GM12878 (cell line): Measurements from ENCODE around the gene PTH. TPM values are rescaled to one million over a fixed set of nuclear protein-coding genes. Genes with fewer than 3 reads are reported as not detected.

Source experiments
- ATAC-seq: fragments of 200-7000 bp; cut with Tn5 transposase; 3 replicates; pipeline ENCODE4 v1.9.1; 2020; ENCODE audit warnings: mild to moderate bottlenecking, moderate library complexity
- BruUV-seq: library from RNA; stranded (reverse); fragments of 400-500 nt; replicated peaks from 2 replicates; lab custom pipeline; 2021; lab: Mats Ljungman, UMichigan
- CTCF ChIA-PET: fragments of 300-600 bp; sonication (Branson Sonifier 250); formaldehyde crosslinking; extraction: SDS; loops from one replicate; lab custom pipeline; 2021; ENCODE audit warnings: inconsistent platforms; lab: Yijun Ruan, JAX
- POLR2A ChIA-PET: fragments of 350-600 bp; formaldehyde crosslinking; extraction: SDS; loops from one replicate; lab custom pipeline; 2021; ENCODE audit warnings: inconsistent platforms; lab: Charles Lee
- RAD21 ChIA-PET: fragments of 300-600 bp; sonication (Branson Sonifier 250); formaldehyde crosslinking; loops from one replicate; lab custom pipeline; 2023; ENCODE audit warnings: antibody characterized with exemption; ENCODE audit not compliant: unreplicated experiment; lab: Charles Lee
- SMC1A ChIA-PET: fragments of 300-600 bp; sonication (Branson Sonifier 250); formaldehyde crosslinking; loops from one replicate; lab custom pipeline; 2023; ENCODE audit not compliant: unreplicated experiment, uncharacterized antibody; lab: Charles Lee
- DNase-seq: peaks from one replicate; pipeline ENCODE4 v3.0.0-alpha.2; 2011; ENCODE audit warnings: low read depth, low spot score
- FAIRE-seq: peaks from 3 replicates; lab custom pipeline; 2011; peaks lifted over from hg19 to GRCh38; lab: Jason Lieb, UNC
- H2AFZ ChIP-seq: 2 replicates; pipeline ENCODE4 v1.6.0; 2011; ENCODE audit warnings: low read depth, low read length, control low read depth; ENCODE audit not compliant: control insufficient read depth
- H3K27ac ChIP-seq: 2 replicates; pipeline ENCODE4 v1.5.1; 2011; ENCODE audit warnings: control low read depth; ENCODE audit not compliant: control insufficient read depth, insufficient read depth
- H3K27me3 ChIP-seq, 2 experiments: replicated peaks in 1 of 2; 2 replicates each; pipeline versions ENCODE4 v1.6.0 to v1.6.1; 2011; ENCODE audit warnings: low read length in 1 of 2; ENCODE audit not compliant: control insufficient read depth in 2 of 2, insufficient read depth in 2 of 2
- H3K36me3 ChIP-seq, 2 experiments: 2 replicates each; pipeline ENCODE4 v1.5.1; 2011; ENCODE audit warnings: low read length in 1 of 2; ENCODE audit not compliant: control insufficient read depth in 2 of 2, insufficient read depth in 2 of 2
- H3K4me1 ChIP-seq: 2 replicates; pipeline ENCODE4 v1.6.1; 2011; ENCODE audit warnings: mild to moderate bottlenecking, low read length, moderate library complexity, mixed read lengths; ENCODE audit not compliant: control insufficient read depth, insufficient read depth
- H3K4me2 ChIP-seq: 2 replicates; pipeline ENCODE4 v1.6.0; 2011; ENCODE audit warnings: control low read depth; ENCODE audit not compliant: control insufficient read depth, insufficient read depth
- H3K4me3 ChIP-seq: fragments of 200-600 bp; sonication (generic); 2 replicates; pipeline ENCODE4 v1.5.1; 2016
- H3K79me2 ChIP-seq: 2 replicates; pipeline ENCODE4 v1.6.0; 2011; ENCODE audit warnings: low read length; ENCODE audit not compliant: control insufficient read depth, insufficient read depth
- H3K9ac ChIP-seq: 2 replicates; pipeline ENCODE4 v1.8.0; 2011; ENCODE audit warnings: low read length, control low read depth, mixed read lengths; ENCODE audit not compliant: control insufficient read depth, insufficient read depth
- H3K9me3 ChIP-seq: replicated peaks from 3 replicates; pipeline ENCODE4 v1.5.1; 2011; ENCODE audit warnings: mild to moderate bottlenecking, low read length; ENCODE audit not compliant: control insufficient read depth, insufficient read depth
- H4K20me1 ChIP-seq: 2 replicates; pipeline ENCODE4 v1.6.0; 2011; ENCODE audit not compliant: control insufficient read depth, insufficient read depth
- CTCF ChIP-seq, 3 experiments: IDR thresholded peaks in 2 of 3; conservative IDR thresholded peaks in 1 of 3; 2 replicates each; pipeline ENCODE4 v1.5.1; 2011; ENCODE audit warnings: low read depth in 3 of 3, low read length in 3 of 3, mild to moderate bottlenecking in 3 of 3, control low read depth in 2 of 3, moderate library complexity in 2 of 3, inconsistent platforms in 1 of 3, mixed read lengths in 1 of 3; ENCODE audit not compliant: control insufficient read depth in 2 of 3, insufficient read depth in 1 of 3; ENCODE audit errors: extremely low read depth in 1 of 3
- MTA3 ChIP-seq: IDR thresholded peaks from 2 replicates; pipeline ENCODE4 v1.6.1; 2012; ENCODE audit warnings: low read length, inconsistent platforms, borderline replicate concordance
- NFYA ChIP-seq: IDR thresholded peaks from 2 replicates; pipeline ENCODE4 v1.6.1; 2011; ENCODE audit warnings: low read depth, mild to moderate bottlenecking, low read length, improper control_type of control experiment, borderline replicate concordance
- YBX1 ChIP-seq: fragments of 450-650 bp; IDR thresholded peaks from 2 replicates; pipeline ENCODE4 v1.6.1; 2016; ENCODE audit warnings: antibody characterized with exemption
- ZNF274 ChIP-seq: IDR thresholded peaks from one replicate; pipeline ENCODE4 v1.8.0; 2011; ENCODE audit not compliant: insufficient read length, insufficient read depth
- WGBS: methylation state at CpG from one replicate; pipeline ENCODE4 v1.1.6; 2016; ENCODE audit warnings: low lambda C conversion rate; ENCODE audit not compliant: insufficient replicate concordance, insufficient coverage; ENCODE audit errors: missing lambda C conversion rate; 5-methylcytosine and 5-hydroxymethylcytosine counted together
- in situ Hi-C: fragments of 300-500 bp; cut with MboI; formaldehyde crosslinking; loops from 9 replicates; pipeline ENCODE4 v1.14.3; 2018; ENCODE audit warnings: mixed read lengths
- intact Hi-C: fragments of 100-400 bp; cut with micrococcal nuclease; formaldehyde crosslinking; loops from one replicate; pipeline ENCODE4 v1.14.2; 2022; ENCODE audit not compliant: unreplicated experiment
- polyA plus RNA-seq, 11 experiments: library from polyadenylated mRNA; depleted of rRNA in 4 of 11; unstranded in 6 of 11; stranded (reverse) in 5 of 11; fragments of >200 nt; fragmentation: Nextera tagmentation in 4 of 11; fragmentation: Illumina TruSeq in 1 of 11; extraction: Ambion mirVana in 4 of 11; extraction: Trizol in 1 of 11; gene quantifications; 1 replicate in 1 of 11; 2 replicates in 10 of 11; pipeline versions ENCODE4 v1.2.1 to v1.2.3, GENCODE V29; 2011 to 2016; ENCODE audit warnings: inconsistent platforms in 2 of 11, missing spikeins in 2 of 11, low read depth in 1 of 11
- total RNA-seq, 4 experiments: library from RNA; depleted of rRNA in 3 of 4; stranded (reverse); fragments of >200 nt in 3 of 4; fragmentation: Illumina TruSeq in 1 of 4; extraction: Trizol in 1 of 4; gene quantifications; 2 replicates each; pipeline versions ENCODE4 v1.2.1 to v1.2.3, GENCODE V29; 2013 to 2021
- TF ChIP-seq, protein P1 (sequence below): fragments of 450-650 bp; IDR thresholded peaks from 2 replicates; pipeline ENCODE4 v1.6.1; 2017; ENCODE audit warnings: mild to moderate bottlenecking
- TF ChIP-seq, protein P2 (sequence below): fragments of 450-650 bp; IDR thresholded peaks from 2 replicates; pipeline ENCODE4 v1.6.1; 2016; ENCODE audit warnings: mild to moderate bottlenecking, moderate library complexity, borderline replicate concordance

PTH gene
- total and polyA plus RNA-seq, 10 of the 15 experiments (the other 5 are each of a cell fraction or from before 2014, with no cell fraction given): not detected

DNA sequence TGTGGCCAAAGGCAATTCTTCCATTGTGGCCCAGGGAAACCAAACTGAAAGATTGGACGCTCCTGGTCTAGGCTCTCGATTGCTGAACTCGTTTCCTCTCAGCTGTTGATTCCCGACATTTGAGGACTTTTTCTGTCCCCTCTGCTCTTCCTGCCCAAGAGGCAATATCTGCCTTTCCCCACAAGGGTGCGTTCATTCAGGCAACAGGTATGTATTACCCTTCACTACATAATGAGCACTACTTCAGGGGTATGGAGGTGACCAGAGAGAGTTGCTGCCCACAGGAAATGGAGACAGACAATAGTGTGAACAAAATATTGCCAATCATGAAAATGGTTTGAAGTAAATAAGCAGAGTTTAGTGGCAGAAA, 8.2 kb downstream of the PTH start:
- H3K9me3 ChIP-seq: no peaks in the 10 kb centered on the region; the same call in 2 of the 3 replicates
- ChIA-PET CTCF (interaction anchor here (0.6 to 2.2 kb wide), 8 partner anchors 10 to 1886 kb away, joined by 3 to 8 read pairs (median 3); no protein-coding TSS in a partner anchor), SMC1A (interaction anchor here (1.4 kb wide), 1 partner anchor 180 kb away, joined by 3 read pairs; no protein-coding TSS in a partner anchor), RAD21 (interaction anchor here (0.7 kb wide), 1 partner anchor 102 kb away, joined by 3 read pairs; no protein-coding TSS in a partner anchor), POLR2A (interaction anchor here (0.6 kb wide), 1 partner anchor 9 kb away, joined by 3 read pairs; no protein-coding TSS in a partner anchor)
- H3K27me3 ChIP-seq: no peaks in the 10 kb centered on the region
- 21% methylated on average over 5 of the region's 5 CpGs for WGBS
- intact Hi-C loops (loop anchor here (10.0 kb wide), 1 partner anchor 757 kb away; no protein-coding TSS in a partner anchor), in situ Hi-C loops (no loop called here)
- DNase-seq: no peak
- no peak overlapping the region for H3K4me3 ChIP-seq
- peak; percentile 77 for ATAC-seq
- no peaks in the 10 kb centered on the region for H4K20me1 ChIP-seq
- H3K9ac ChIP-seq: no peak overlapping the region
- no peak overlapping the region for H3K27ac ChIP-seq
- TF ChIP-seq MTA3: no peak
- TF ChIP-seq, protein P1, sequence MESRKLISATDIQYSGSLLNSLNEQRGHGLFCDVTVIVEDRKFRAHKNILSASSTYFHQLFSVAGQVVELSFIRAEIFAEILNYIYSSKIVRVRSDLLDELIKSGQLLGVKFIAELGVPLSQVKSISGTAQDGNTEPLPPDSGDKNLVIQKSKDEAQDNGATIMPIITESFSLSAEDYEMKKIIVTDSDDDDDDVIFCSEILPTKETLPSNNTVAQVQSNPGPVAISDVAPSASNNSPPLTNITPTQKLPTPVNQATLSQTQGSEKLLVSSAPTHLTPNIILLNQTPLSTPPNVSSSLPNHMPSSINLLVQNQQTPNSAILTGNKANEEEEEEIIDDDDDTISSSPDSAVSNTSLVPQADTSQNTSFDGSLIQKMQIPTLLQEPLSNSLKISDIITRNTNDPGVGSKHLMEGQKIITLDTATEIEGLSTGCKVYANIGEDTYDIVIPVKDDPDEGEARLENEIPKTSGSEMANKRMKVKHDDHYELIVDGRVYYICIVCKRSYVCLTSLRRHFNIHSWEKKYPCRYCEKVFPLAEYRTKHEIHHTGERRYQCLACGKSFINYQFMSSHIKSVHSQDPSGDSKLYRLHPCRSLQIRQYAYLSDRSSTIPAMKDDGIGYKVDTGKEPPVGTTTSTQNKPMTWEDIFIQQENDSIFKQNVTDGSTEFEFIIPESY: no peak
- TF ChIP-seq ZNF274: no peak
- TF ChIP-seq CTCF (IDR thresholded peaks at IDR 0.05 in 2 of 3, conservative IDR thresholded peaks at IDR 0.05 in 1 of 3; ENCODE audit: control insufficient read depth in 2 of 3, extremely low read depth in 1 of 3, insufficient read depth in 1 of 3, low read depth in 3 of 3, low read length in 3 of 3): peak; percentile 14 to 34 (median 26); a peak in 2 of 6 replicates
- no peak for TF ChIP-seq YBX1
- TF ChIP-seq, protein P2, sequence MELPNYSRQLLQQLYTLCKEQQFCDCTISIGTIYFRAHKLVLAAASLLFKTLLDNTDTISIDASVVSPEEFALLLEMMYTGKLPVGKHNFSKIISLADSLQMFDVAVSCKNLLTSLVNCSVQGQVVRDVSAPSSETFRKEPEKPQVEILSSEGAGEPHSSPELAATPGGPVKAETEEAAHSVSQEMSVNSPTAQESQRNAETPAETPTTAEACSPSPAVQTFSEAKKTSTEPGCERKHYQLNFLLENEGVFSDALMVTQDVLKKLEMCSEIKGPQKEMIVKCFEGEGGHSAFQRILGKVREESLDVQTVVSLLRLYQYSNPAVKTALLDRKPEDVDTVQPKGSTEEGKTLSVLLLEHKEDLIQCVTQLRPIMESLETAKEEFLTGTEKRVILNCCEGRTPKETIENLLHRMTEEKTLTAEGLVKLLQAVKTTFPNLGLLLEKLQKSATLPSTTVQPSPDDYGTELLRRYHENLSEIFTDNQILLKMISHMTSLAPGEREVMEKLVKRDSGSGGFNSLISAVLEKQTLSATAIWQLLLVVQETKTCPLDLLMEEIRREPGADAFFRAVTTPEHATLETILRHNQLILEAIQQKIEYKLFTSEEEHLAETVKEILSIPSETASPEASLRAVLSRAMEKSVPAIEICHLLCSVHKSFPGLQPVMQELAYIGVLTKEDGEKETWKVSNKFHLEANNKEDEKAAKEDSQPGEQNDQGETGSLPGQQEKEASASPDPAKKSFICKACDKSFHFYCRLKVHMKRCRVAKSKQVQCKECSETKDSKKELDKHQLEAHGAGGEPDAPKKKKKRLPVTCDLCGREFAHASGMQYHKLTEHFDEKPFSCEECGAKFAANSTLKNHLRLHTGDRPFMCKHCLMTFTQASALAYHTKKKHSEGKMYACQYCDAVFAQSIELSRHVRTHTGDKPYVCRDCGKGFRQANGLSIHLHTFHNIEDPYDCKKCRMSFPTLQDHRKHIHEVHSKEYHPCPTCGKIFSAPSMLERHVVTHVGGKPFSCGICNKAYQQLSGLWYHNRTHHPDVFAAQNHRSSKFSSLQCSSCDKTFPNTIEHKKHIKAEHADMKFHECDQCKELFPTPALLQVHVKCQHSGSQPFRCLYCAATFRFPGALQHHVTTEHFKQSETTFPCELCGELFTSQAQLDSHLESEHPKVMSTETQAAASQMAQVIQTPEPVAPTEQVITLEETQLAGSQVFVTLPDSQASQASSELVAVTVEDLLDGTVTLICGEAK: no peak
- no peak for TF ChIP-seq NFYA
- BruUV-seq: no TSS peak
- no peaks in the 10 kb centered on the region for H3K79me2 ChIP-seq
- no peak overlapping the region for H3K4me2 ChIP-seq
- no peaks in the 10 kb centered on the region for H3K36me3 ChIP-seq
- H2AFZ ChIP-seq: no peak overlapping the region
- no peak for FAIRE-seq
- no peaks in the 10 kb centered on the region for H3K4me1 ChIP-seq
